K562 (cell line): ENCODE data around the gene GET4. TPM values are rescaled to one million over a fixed set of nuclear protein-coding genes. Genes with fewer than 3 reads are reported as not detected.

Experiments used
- ATAC-seq: fragments of 200-7000 bp; cut with Tn5 transposase; 3 replicates; pipeline ENCODE4 v1.9.1; 2020; ENCODE audit warnings: moderate library complexity
- BruUV-seq: library from RNA; stranded (reverse); fragments of 400-500 nt; replicated peaks from 2 replicates; lab custom pipeline; 2021; lab: Mats Ljungman, UMichigan
- CTCF ChIA-PET: fragments of 300-600 bp; formaldehyde crosslinking; extraction: SDS; loops from one replicate; lab custom pipeline; 2021; ENCODE audit warnings: low intra/inter-chr PET ratio; lab: Yijun Ruan, JAX
- POLR2A ChIA-PET: fragments of 300-600, 350-650 bp; sonication (Branson Sonifier 250); formaldehyde crosslinking; extraction: SDS; loops from one replicate; lab custom pipeline; 2021; ENCODE audit warnings: antibody characterized with exemption, inconsistent platforms; lab: Yijun Ruan, JAX
- DNase-seq, 4 experiments: peaks; one replicate each; pipeline versions ENCODE4 v3.0.0 to v3.0.0-alpha.2; 2011 to 2018; ENCODE audit warnings: low spot score in 3 of 4, mixed read lengths in 3 of 4; ENCODE audit errors: extremely low read depth in 1 of 4
- FAIRE-seq: peaks from 2 replicates; lab custom pipeline; 2011; peaks lifted over from hg19 to GRCh38; lab: Jason Lieb, UNC
- H2AFZ ChIP-seq: 2 replicates; pipeline ENCODE4 v1.6.0; 2011; ENCODE audit warnings: low read depth, low read length, control low read depth, inconsistent platforms
- H3K27ac ChIP-seq: fragments of 200-600 bp; 3 replicates; pipeline ENCODE4 v1.8.0; 2011; ENCODE audit warnings: low read depth, mild to moderate bottlenecking, control low read depth, inconsistent platforms, low read length, moderate library complexity, mixed read lengths; ENCODE audit errors: extremely low read depth
- H3K27me3 ChIP-seq, 2 experiments: fragments of 300-600 bp in 1 of 2; 2 replicates in 1 of 2; 3 replicates in 1 of 2; pipeline versions ENCODE4 v1.6.0 to v1.8.0; 2011; ENCODE audit warnings: inconsistent platforms in 2 of 2, low read length in 2 of 2, mild to moderate bottlenecking in 1 of 2, mixed read lengths in 1 of 2, moderate library complexity in 1 of 2; ENCODE audit not compliant: control insufficient read depth in 2 of 2, insufficient read depth in 2 of 2
- H3K36me3 ChIP-seq: fragments of 300-600 bp; 3 replicates; pipeline ENCODE4 v1.8.0; 2011; ENCODE audit warnings: mild to moderate bottlenecking, low read length, inconsistent platforms; ENCODE audit not compliant: control insufficient read depth, insufficient read depth
- H3K4me1 ChIP-seq, 2 experiments: fragments of 200-600 bp in 1 of 2; replicated peaks in 1 of 2; 2 replicates in 1 of 2; 3 replicates in 1 of 2; pipeline versions ENCODE4 v1.5.1 to v1.8.0; 2011; ENCODE audit warnings: inconsistent platforms in 2 of 2, low read length in 2 of 2, mild to moderate bottlenecking in 1 of 2, mixed read lengths in 1 of 2, moderate library complexity in 1 of 2; ENCODE audit not compliant: control insufficient read depth in 2 of 2, insufficient read depth in 2 of 2
- H3K4me2 ChIP-seq: 2 replicates; pipeline ENCODE4 v1.6.1; 2011; ENCODE audit warnings: low read length, control low read depth, inconsistent platforms, mixed read lengths; ENCODE audit not compliant: insufficient read depth
- H3K4me3 ChIP-seq: fragments of 200-600 bp; sonication (generic), shearing (Covaris generic); 2 replicates; pipeline ENCODE4 v1.5.1; 2016; ENCODE audit warnings: control low read depth, inconsistent platforms
- H3K79me2 ChIP-seq: fragments of 200-600 bp; 3 replicates; pipeline ENCODE4 v1.8.0; 2011; ENCODE audit warnings: low read length, inconsistent platforms; ENCODE audit not compliant: control insufficient read depth, insufficient read depth
- H3K9ac ChIP-seq, 2 experiments: 2 replicates each; pipeline versions ENCODE4 v1.6.0 to v1.6.1; 2011; ENCODE audit warnings: low read depth in 2 of 2, low read length in 2 of 2, control low read depth in 1 of 2, inconsistent platforms in 1 of 2, mild to moderate bottlenecking in 1 of 2, mixed read lengths in 1 of 2; ENCODE audit not compliant: insufficient read depth in 1 of 2
- H3K9me1 ChIP-seq: one replicate; pipeline ENCODE4 v1.6.0; 2011; ENCODE audit warnings: inconsistent platforms, mild to moderate bottlenecking, low read length, moderate library complexity; ENCODE audit not compliant: control insufficient read depth, insufficient read depth
- H3K9me3 ChIP-seq: replicated peaks from 2 replicates; pipeline ENCODE4 v1.5.1; 2011; ENCODE audit warnings: low read depth, low read length, inconsistent platforms; ENCODE audit not compliant: control insufficient read depth, insufficient read depth
- H4K20me1 ChIP-seq: replicated peaks from 2 replicates; pipeline ENCODE4 v1.6.1; 2011; ENCODE audit warnings: low read length, inconsistent platforms, mixed read lengths; ENCODE audit not compliant: control insufficient read depth, insufficient read depth
- BRCA1 ChIP-seq, 2 experiments: fragments of 450-650 bp in 1 of 2; sonication (generic) in 1 of 2; formaldehyde crosslinking in 1 of 2; IDR thresholded peaks; 2 replicates each; pipeline versions ENCODE4 v1.5.0 to v1.6.1; 2017 to 2020; ENCODE audit warnings: mild to moderate bottlenecking in 1 of 2, missing genetic modification reagents in 1 of 2
- POLR2G ChIP-seq: fragments of 200-400 bp; formaldehyde crosslinking; IDR thresholded peaks from 2 replicates; pipeline ENCODE4 v1.6.1; 2017; ENCODE audit warnings: low read depth, mild to moderate bottlenecking, antibody characterized with exemption, low read length, moderate library complexity
- RBFOX2 ChIP-seq: fragments of 200-400 bp; formaldehyde crosslinking; IDR thresholded peaks from 2 replicates; pipeline ENCODE4 v1.6.1; 2017; ENCODE audit warnings: low read depth, mild to moderate bottlenecking, low read length, moderate library complexity
- RBM22 ChIP-seq: fragments of 200-400 bp; formaldehyde crosslinking; IDR thresholded peaks from 2 replicates; pipeline ENCODE4 v1.6.1; 2018; ENCODE audit warnings: low read length, low read depth; ENCODE audit not compliant: poor library complexity, severe bottlenecking
- REST ChIP-seq, 2 experiments: fragments of 450-650 bp; formaldehyde crosslinking in 1 of 2; IDR thresholded peaks; 2 replicates each; pipeline versions ENCODE4 v1.4.0 to v1.6.1; 2014 to 2020; ENCODE audit warnings: mild to moderate bottlenecking in 2 of 2, borderline replicate concordance in 1 of 2, low read depth in 1 of 2
- ZBTB33 ChIP-seq: sonication (generic); formaldehyde crosslinking; IDR thresholded peaks from 2 replicates; pipeline ENCODE4 v1.8.1; 2023; ENCODE audit warnings: mild to moderate bottlenecking, missing genetic modification reagents
- ZNF197 ChIP-seq: fragments of 200-800 bp; sonication (Bioruptor generic); IDR thresholded peaks from 2 replicates; pipeline ENCODE4 v1.6.1; 2016; ENCODE audit warnings: low read depth, missing genetic modification characterization, missing compliant biosample characterization
- WGBS: fragments of 100-300 bp; shearing (Covaris generic); methylation state at CpG from one replicate; pipeline ENCODE4 v1.1.6; 2016; ENCODE audit warnings: low coverage, mixed read lengths; ENCODE audit not compliant: insufficient coverage; ENCODE audit errors: missing lambda C conversion rate; 5-methylcytosine and 5-hydroxymethylcytosine counted together
- in situ Hi-C: fragments of 300-500 bp; cut with MboI; formaldehyde crosslinking; loops from 4 replicates; pipeline ENCODE4 v1.15.0; 2018; ENCODE audit warnings: inconsistent platforms, mixed read lengths
- intact Hi-C: fragments of 100-400 bp; cut with micrococcal nuclease; formaldehyde crosslinking; loops from 2 replicates; pipeline ENCODE4 v1.14.2; 2022
- polyA plus RNA-seq, 8 experiments: library from polyadenylated mRNA; depleted of rRNA in 4 of 8; stranded (reverse) in 5 of 8; unstranded in 3 of 8; fragments of >200 nt; fragmentation: Nextera tagmentation in 2 of 8; fragmentation: Illumina TruSeq in 1 of 8; extraction: Ambion mirVana in 2 of 8; extraction: Trizol in 1 of 8; gene quantifications; 2 replicates each; pipeline versions ENCODE4 v1.2.1 to v1.2.3, GENCODE V29; 2011 to 2014; ENCODE audit warnings: inconsistent platforms in 1 of 8, missing spikeins in 1 of 8
- total RNA-seq, 7 experiments: library from RNA; depleted of rRNA in 6 of 7; stranded (reverse); fragments of >200 nt in 6 of 7; fragmentation: Illumina TruSeq in 2 of 7; extraction: Trizol in 2 of 7; gene quantifications; 2 replicates each; pipeline versions ENCODE4 v1.2.1 to v1.2.3, GENCODE V29; 2011 to 2021; ENCODE audit warnings: low replicate concordance in 1 of 7

GET4 gene
- total and polyA plus RNA-seq, 9 of the 15 experiments (the other 6 are each of a cell fraction or from before 2014, with no cell fraction given) = 0.99 to 122 (median 40.4) TPM

- TF ChIP-seq BRCA1 (IDR thresholded peaks at IDR 0.05) = no peak
- TF ChIP-seq BRCA1 (CRISPR knock-in tag; IDR thresholded peaks at IDR 0.05) = no peak
- peak; percentile 54 for TF ChIP-seq RBM22
These were observed 19.2 kb downstream of the GET4 start (continued) for GRCh38 chr7:895451-896052.

- no peak overlapping the region for H3K4me3 ChIP-seq
- H3K9me3 ChIP-seq = no peaks in the 10 kb centered on the region
- peaks cover 15 to 66% of the 10 kb centered on the region in 2 experiments; a peak in 4 of 5 replicates for H3K4me1 ChIP-seq
- ATAC-seq (no peak), DNase-seq (no peak), FAIRE-seq (no peak)
- H3K27ac ChIP-seq = no peak overlapping the region
- 91% methylated on average over 34 of the region's 42 CpGs for WGBS
- peaks cover 67% of the 10 kb centered on the region; the same call in 2 of the 3 replicates for H3K36me3 ChIP-seq
- H3K79me2 ChIP-seq = no peaks in the 10 kb centered on the region; the same call in 2 of the 3 replicates
- BruUV-seq = no TSS peak
- H3K9ac ChIP-seq = no peak overlapping the region
- intact Hi-C loops = no loop called here
- no peak overlapping the region for H2AFZ ChIP-seq
- no peaks in the 10 kb centered on the region for H3K27me3 ChIP-seq
- no peaks in the 10 kb centered on the region for H3K9me1 ChIP-seq
- no peak overlapping the region for H3K4me2 ChIP-seq
- ChIA-PET CTCF (no interaction called here), POLR2A (interaction anchor here (0.7 kb wide), 1 partner anchor 20 kb away, joined by 3 read pairs; the partner anchor contains the start of gene GET4)
- in situ Hi-C loops = no loop called here
- H4K20me1 ChIP-seq = no peaks in the 10 kb centered on the region; the same call in 1 of the 2 replicates
- TF ChIP-seq RBM22 (peak; percentile 76), ZNF197 (CRISPR knock-in tag) (no peak), RBFOX2 (0 out of 2 replicates have a peak, but pooled peaks have one; percentile 3), ZBTB33 (CRISPR knock-in tag) (peak; percentile 59; the same call in 1 of the 2 replicates), REST (IDR thresholded peaks at IDR 0.05; ENCODE audit: borderline replicate concordance) (peak; percentile 72), REST (CRISPR knock-in tag; IDR thresholded peaks at IDR 0.05; ENCODE audit: low read depth) (no peak), POLR2G (peak; percentile 61; the same call in 1 of the 2 replicates)
These were observed 20.2 kb downstream of the GET4 start for GRCh38 chr7:896346-897075.
